ENCODE data around the gene TGM6. TPM values are rescaled to one million over a fixed set of nuclear protein-coding genes. Genes with fewer than 3 reads are reported as not detected.

The TGM6 gene
- total and polyA plus RNA-seq, 11 donors, result not detected

GRCh38 chr20:2395136-2395535, 14.4 kb downstream of the TGM6 start:
- intact Hi-C loops (cut with DNase I), result no loop called here
- no peak for TF ChIP-seq CTCF (IDR thresholded peaks at IDR 0.05)
- TF ChIP-seq POLR2A (IDR thresholded peaks at IDR 0.05), result no peak
- Histone ChIP-seq H3K36me3 (no peaks in the 10 kb centered on the region), H3K4me3 (no peak overlapping the region), H3K27ac (no peak overlapping the region), H3K27me3 (peaks cover 0 to 25% (median 0%) of the 10 kb centered on the region in 9 donors), H3K4me1 (no peaks in the 10 kb centered on the region), H3K9me3 (peaks cover 0 to 14% (median 0%) of the 10 kb centered on the region in 12 donors)
- ATAC-seq, result no peak
- WGBS, 4 donors, result 65 to 83% (median 74%) methylated on average over 8 to 9 of the region's 9 CpGs
- no peak for DNase-seq

DNA sequence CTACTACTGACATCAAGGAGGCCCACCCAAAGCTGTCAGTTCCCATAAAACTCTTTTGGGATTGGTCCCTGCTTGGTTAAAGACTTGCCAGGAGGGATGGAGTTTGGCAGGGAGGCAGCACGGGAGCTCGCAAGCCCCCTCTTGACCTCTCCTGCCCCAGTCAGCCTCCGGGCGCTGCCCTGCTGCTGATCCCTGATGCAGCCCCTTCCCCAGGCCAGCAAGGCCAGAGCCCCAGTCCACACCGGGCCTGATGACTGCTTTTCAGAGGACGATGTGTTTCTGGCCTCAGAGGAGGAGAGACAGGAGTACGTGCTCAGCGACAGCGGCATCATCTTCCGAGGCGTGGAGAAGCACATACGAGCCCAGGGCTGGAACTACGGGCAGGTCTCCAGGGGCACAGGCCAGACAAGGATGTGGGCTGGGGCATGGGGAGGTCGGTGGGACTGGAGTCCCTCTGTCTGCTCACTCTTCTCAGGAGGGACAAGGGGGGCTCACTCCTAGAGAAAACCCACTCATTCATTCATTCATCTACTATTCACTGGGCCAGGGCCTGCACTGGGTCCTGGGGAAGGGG, 15.6 kb downstream of the TGM6 start:
- intact Hi-C loops (cut with DNase I), result no loop called here
- H3K36me3 ChIP-seq, result no peaks in the 10 kb centered on the region
- ATAC-seq (no peak), DNase-seq (no peak)
- H3K4me3 ChIP-seq, result no peak overlapping the region
- no peaks in the 10 kb centered on the region for H3K4me1 ChIP-seq
- no peak for TF ChIP-seq CTCF (IDR thresholded peaks at IDR 0.05)
- no peak for TF ChIP-seq POLR2A (IDR thresholded peaks at IDR 0.05)
- H3K27ac ChIP-seq, result no peak overlapping the region
- WGBS, 4 donors, result 69 to 81% (median 79%) methylated on average over 14 of the region's 14 CpGs
- peaks cover 0 to 14% (median 0%) of the 10 kb centered on the region in 12 donors for H3K9me3 ChIP-seq
- peaks cover 0 to 25% (median 0%) of the 10 kb centered on the region in 9 donors for H3K27me3 ChIP-seq

DNA sequence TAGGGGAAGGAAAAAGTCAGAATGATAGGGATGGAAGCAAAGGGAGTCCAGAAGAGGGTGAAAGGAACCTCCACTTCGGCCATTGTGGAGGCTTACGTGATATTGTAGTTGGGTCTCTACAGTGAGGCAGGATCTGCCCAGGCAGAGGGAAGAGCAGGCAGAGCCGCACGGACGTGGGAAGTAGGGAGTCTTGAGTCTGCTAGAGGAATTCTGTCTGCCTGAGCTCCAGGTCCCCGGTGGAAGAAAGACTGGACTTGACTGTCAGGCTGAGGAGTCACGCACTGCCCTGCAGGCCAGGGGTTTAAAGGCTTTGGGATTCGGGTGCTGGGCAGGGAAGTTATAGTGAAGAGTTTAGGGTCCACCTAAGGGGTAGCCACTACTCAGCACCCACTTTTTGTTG, 16.4 kb downstream of the TGM6 start:
- 85 to 91% (median 88%) methylated on average over 8 of the region's 8 CpGs for WGBS, 4 donors
- no peaks in the 10 kb centered on the region for H3K36me3 ChIP-seq
- peaks cover 0 to 14% (median 0%) of the 10 kb centered on the region in 12 donors for H3K9me3 ChIP-seq
- TF ChIP-seq CTCF (IDR thresholded peaks at IDR 0.05), result no peak
- no peak for TF ChIP-seq POLR2A (IDR thresholded peaks at IDR 0.05)
- no peak for ATAC-seq
- no peaks in the 10 kb centered on the region for H3K4me1 ChIP-seq
- H3K4me3 ChIP-seq, result no peak overlapping the region
- H3K27me3 ChIP-seq, result peaks cover 0 to 25% (median 0%) of the 10 kb centered on the region in 9 donors
- intact Hi-C loops (cut with DNase I), result no loop called here
- no peak for DNase-seq
- H3K27ac ChIP-seq, result no peak overlapping the region

- TF ChIP-seq CTCF (IDR thresholded peaks at IDR 0.05) (no peak), POLR2A (IDR thresholded peaks at IDR 0.05) (no peak)
- ATAC-seq (no peak), DNase-seq (no peak)
- H3K9me3 ChIP-seq, result peaks cover 0 to 14% (median 0%) of the 10 kb centered on the region in 12 donors
- H3K4me1 ChIP-seq, result no peaks in the 10 kb centered on the region
- intact Hi-C loops (cut with DNase I), result no loop called here
- WGBS, 4 donors, result 86 to 89% (median 87%) methylated on average over 12 of the region's 12 CpGs
- H3K27ac ChIP-seq, result no peak overlapping the region
- no peaks in the 10 kb centered on the region for H3K36me3 ChIP-seq
- no peak overlapping the region for H3K4me3 ChIP-seq
- peaks cover 0 to 25% (median 0%) of the 10 kb centered on the region in 9 donors for H3K27me3 ChIP-seq
Observed at GRCh38 chr20:2397595-2398145, 17.0 kb downstream of the TGM6 start.
